ENCODE results near the gene M6PR.
"Not testable (repeated sequence)": the region's sequence is repeated elsewhere in the genome, so short reads cannot be mapped to it uniquely, and the experiment has no call there.

Gene M6PR

GRCh38 chr12:8950702-8951478 is 1.4 kb upstream of the M6PR start:
- DNase-seq (ENCODE audit: low read depth) = no peak

- no peak for DNase-seq (ENCODE audit: low read depth)
Measured at GRCh38 chr12:8950221-8950527, 729 bp upstream of the M6PR start.

- no peak for DNase-seq (ENCODE audit: low read depth)
Measured at GRCh38 chr12:8948701-8949341, 624 bp downstream of the M6PR start.

- DNase-seq (ENCODE audit: low read depth) = no peak
Measured at GRCh38 chr12:8947737-8948136, 1.7 kb downstream of the M6PR start.

- no peak for DNase-seq (ENCODE audit: low read depth)
Measured at GRCh38 chr12:8946733-8947132, 2.7 kb downstream of the M6PR start.

GRCh38 chr12:8943565-8944186 is 5.8 kb downstream of the M6PR start:
- no peak for DNase-seq (ENCODE audit: low read depth)

DNA sequence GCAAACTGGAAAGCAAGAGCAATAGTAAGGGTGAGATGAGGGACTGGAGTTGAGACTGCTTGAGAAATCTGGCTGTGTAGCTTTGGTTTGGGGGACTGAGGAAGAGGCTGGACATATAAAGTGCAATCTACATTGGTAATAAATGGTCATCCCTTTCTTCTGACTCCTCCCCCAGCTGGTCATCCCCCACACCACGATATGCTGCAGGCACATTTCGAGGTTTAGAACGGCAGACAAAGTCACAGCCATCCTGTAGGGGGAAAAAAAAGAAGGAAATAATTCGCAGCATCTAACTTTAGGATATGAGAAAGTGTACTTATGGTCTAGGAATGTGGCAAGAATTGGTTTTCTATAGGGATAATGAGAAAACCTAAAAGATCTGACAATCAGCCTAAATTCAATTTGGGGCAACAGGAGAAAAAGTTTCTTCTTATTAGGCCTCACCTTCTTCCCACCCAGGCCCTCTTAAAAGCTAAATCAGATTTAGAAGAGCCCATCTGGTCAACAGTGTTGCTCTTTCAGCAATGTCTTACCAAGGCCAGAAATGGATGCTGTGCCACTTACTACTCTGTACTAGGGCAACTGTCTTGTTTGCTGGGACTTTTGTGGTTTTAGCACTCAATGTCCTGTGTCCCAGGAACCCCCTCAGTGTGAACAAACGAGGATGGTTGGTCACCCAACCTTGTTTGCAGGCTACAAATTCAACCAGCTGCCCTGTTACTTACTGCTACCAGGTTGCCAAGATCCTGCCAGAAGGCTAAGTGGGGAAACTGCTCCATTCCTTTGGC is 7.6 kb downstream of the M6PR start:
- no peak for DNase-seq (ENCODE audit: low read depth)

GRCh38 chr12:8937842-8938442 is 11.5 kb downstream of the M6PR start:
- DNase-seq (ENCODE audit: low read depth) = not testable (repeated sequence)

- no peak for DNase-seq (ENCODE audit: low read depth)
Measured at GRCh38 chr12:8936735-8937134, 12.7 kb downstream of the M6PR start.

DNA sequence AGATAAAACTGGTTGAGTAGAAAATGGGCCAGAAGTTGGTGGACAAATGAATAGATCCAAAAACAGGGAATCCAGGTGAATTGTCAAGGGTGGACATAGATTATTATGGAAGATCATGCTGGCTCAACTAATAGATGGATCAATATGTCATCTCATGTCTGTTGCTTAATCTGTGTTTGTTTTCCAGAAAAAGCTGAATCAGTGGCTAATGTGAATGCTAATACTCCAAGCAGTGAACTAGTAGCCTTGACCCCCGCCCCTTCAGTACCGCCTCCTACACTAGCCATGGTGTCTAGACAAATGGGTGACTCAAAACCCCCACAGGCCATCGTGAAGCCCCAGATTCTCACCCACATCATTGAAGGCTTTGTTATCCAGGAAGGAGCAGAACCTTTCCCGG is 15.4 kb downstream of the M6PR start:
- not testable (repeated sequence) for DNase-seq (ENCODE audit: low read depth)

- DNase-seq (ENCODE audit: low read depth) = not testable (repeated sequence)
Measured at GRCh38 chr12:8932464-8932863, 17.0 kb downstream of the M6PR start.

GRCh38 chr12:8930655-8931323 is 18.7 kb downstream of the M6PR start:
- DNase-seq (ENCODE audit: low read depth) = not testable (repeated sequence)

- no peak for DNase-seq (ENCODE audit: low read depth)
Measured at GRCh38 chr12:8922544-8922943, 26.9 kb downstream of the M6PR start.

- DNase-seq (ENCODE audit: low read depth) = not testable (repeated sequence)
Measured at GRCh38 chr12:8919643-8920042, 29.8 kb downstream of the M6PR start.

DNA sequence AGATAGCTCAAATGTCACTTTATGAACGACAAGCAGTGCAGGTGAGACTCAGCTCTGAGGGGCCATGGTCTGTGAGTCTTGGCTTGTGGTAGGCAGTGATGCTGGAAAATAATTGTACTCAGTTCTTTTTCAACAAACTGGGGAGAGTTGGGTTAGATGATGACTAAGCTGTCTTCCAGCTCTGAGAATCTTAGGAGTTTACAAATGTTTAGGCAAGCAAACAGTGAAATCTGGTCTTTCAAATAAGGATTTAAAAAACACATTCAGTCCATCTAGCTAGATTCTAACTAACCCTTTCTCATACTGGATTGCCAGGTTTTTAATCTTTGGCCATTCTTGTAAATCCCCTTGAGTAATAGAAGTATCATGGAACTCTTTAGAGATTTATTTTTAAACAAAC is 31.7 kb downstream of the M6PR start:
- no peak for DNase-seq (ENCODE audit: low read depth)

DNA sequence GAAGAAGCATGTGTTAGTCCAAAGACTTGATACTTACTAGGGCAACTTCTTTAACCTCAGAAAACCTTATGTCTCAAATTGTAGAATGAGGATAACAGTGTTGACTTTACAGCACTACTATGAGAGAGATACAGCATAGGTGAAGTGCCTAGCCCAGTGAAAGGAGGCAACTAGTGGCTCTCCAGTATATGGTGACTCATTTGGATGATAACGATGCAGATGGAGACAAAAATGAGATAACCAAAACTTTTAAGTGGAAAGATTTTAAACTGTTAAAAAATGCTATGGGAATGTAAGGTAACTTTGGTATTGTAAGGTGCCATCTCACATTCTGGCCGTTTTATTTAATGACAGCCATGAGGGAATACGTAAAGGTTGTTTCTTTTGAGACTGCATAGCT is 32.4 kb downstream of the M6PR start:
- no peak for DNase-seq (ENCODE audit: low read depth)

- DNase-seq (ENCODE audit: low read depth) = no peak
Measured at GRCh38 chr12:8916154-8916553, 33.3 kb downstream of the M6PR start.

DNA sequence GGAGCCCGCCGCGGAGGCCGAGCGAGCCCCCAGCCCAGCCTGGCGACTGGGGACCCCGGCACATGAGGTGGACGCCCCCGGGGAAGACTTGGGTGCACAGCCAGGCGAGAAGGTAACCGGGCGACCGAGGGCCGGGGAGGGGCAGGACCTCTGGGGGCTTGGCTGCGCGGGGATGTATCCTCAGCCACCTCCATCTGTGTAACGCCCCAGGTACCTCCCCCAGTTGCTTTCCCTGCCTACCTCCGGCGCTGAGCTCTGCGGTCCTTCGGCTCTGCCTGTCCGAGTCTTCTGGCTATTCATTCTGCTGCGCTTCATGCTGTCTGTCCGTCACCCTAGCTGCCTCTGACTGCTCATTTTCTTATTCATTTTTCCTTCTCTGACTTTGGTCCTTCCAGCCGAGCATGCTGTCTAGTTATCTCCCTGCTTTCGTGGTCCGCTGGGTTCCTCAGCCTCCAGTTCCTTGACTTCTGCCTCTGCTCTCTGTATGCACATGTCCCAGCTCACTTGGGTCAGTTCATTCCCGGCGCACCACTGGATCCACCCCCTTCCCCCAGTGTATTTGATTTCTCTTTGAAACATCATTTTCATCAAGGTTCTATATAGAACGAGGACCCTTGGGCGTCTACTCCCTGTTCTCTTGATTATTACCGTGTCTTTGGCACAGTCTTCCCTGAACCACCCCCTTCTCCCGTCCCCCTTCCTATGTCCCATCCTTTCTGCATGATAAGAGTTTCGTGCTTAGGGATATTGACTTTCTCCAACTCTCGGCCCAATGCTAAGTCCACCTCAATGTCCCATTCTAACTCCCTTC is 34.5 kb downstream of the M6PR start:
- peak; percentile 46 for DNase-seq (ENCODE audit: low read depth)

DNA sequence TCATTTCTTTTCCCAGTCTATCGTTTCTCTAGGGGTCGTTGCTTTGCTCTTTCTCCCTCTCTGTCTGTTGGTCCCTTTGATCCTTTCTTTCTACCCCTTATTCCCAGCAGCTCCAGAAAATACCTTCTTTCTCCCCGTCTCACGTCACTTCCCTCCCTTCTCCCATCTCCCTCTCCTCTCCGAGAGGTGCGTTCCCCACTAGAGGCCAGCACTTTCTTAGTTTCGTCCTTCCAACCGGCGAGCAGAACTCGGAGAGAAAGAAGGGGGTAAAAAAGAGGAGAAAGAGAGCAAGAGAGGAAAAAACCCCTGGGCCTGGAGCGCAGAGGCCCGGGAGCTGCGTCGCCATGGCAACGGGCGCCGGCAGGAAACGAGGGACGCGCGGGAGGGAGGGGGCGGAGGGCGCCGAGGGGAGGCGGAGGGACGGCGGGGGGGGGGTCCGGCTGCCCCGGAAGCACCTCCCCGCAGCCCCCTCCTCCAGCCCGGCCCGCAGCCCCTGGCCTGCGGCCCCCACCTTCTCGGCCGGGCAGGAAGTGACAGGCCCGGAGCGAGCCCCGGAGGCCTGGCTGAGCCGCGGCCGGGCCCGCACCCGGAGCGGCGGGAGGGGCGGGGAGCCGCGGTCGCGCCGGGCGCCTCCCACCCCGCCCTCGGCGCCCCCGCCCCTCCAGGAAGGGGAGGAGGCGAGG is 35.3 kb downstream of the M6PR start, which contains the start of gene PHC1:
TSS of gene PHC1 (plus strand) at position 477 of the 683 bp plus-strand sequence. CDS start 3,169 bp downstream, outside the sequence.
- DNase-seq (ENCODE audit: low read depth) = peak; percentile 71

- DNase-seq (ENCODE audit: low read depth) = no peak
Measured at GRCh38 chr12:8913702-8914032, 35.8 kb downstream of the M6PR start.

Measured in activated T-cell treated with anti-CD3 and anti-CD28 coated beads for 1 hour (primary cell).